ENCODE measurements around the gene CARD10. TPM values are rescaled to one million over a fixed set of nuclear protein-coding genes. Genes with fewer than 3 reads are reported as not detected.
"Not testable (repeated sequence)": the region's sequence is repeated elsewhere in the genome, so short reads cannot be mapped to it uniquely, and the experiment has no call there.

CARD10 gene
- polyA plus RNA-seq, 3 donors: 8.8 to 20.0 (median 10.0) TPM

- H3K27ac ChIP-seq (ENCODE audit: low read depth, low read length): no peak overlapping the region
- WGBS, 3 donors: 37 to 72% (median 63%) methylated on average over 7 of the region's 7 CpGs
Measured at GRCh38 chr22:37557321-37558001, 38.2 kb upstream of the CARD10 start.

- H3K27ac ChIP-seq (ENCODE audit: low read depth, low read length): no peak overlapping the region
Measured at GRCh38 chr22:37556710-37557109, 37.5 kb upstream of the CARD10 start.

GRCh38 chr22:37555029-37555428, 35.8 kb upstream of the CARD10 start:
- no peak overlapping the region for H3K27ac ChIP-seq (ENCODE audit: low read depth, low read length)

More at GRCh38 chr22:37556710-37557109, 37.5 kb upstream of the CARD10 start:
- WGBS, 3 donors: 4 to 21% (median 11%) methylated on average over 5 of the region's 5 CpGs

- WGBS, 3 donors: 93 to 95% (median 94%) methylated on average over 9 of the region's 9 CpGs
- H3K27ac ChIP-seq (ENCODE audit: low read depth, low read length): no peak overlapping the region
Measured at GRCh38 chr22:37553725-37554124, 34.5 kb upstream of the CARD10 start.

- 40 to 56% (median 41%) methylated on average over 16 of the region's 16 CpGs for WGBS, 3 donors
- peak overlapping the region; percentile 2 for H3K27ac ChIP-seq (ENCODE audit: low read depth, low read length)
Measured at GRCh38 chr22:37552524-37553163, 33.4 kb upstream of the CARD10 start.

- WGBS, 3 donors: 57 to 73% (median 60%) methylated on average over 6 of the region's 6 CpGs
- peak overlapping the region; percentile 2 for H3K27ac ChIP-seq (ENCODE audit: low read depth, low read length)
Measured at GRCh38 chr22:37551981-37552380, 32.8 kb upstream of the CARD10 start.

- H3K27ac ChIP-seq (ENCODE audit: low read depth, low read length): not testable (repeated sequence)
- WGBS, 3 donors: 82 to 89% (median 83%) methylated on average over 9 of the region's 9 CpGs
Measured at GRCh38 chr22:37550921-37551320, 31.7 kb upstream of the CARD10 start.

GRCh38 chr22:37549704-37550059, 30.5 kb upstream of the CARD10 start:
- WGBS, 3 donors: 18 to 53% (median 33%) methylated on average over 5 of the region's 5 CpGs
- H3K27ac ChIP-seq (ENCODE audit: low read depth, low read length): no peak overlapping the region

GRCh38 chr22:37547251-37547741, 28.1 kb upstream of the CARD10 start:
- 49 to 63% (median 54%) methylated on average over 9 of the region's 9 CpGs for WGBS, 3 donors
- H3K27ac ChIP-seq (ENCODE audit: low read depth, low read length): no peak overlapping the region

GRCh38 chr22:37546437-37547250, 27.4 kb upstream of the CARD10 start:
- 26 to 34% (median 31%) methylated on average over 21 of the region's 21 CpGs for WGBS, 3 donors
- H3K27ac ChIP-seq (ENCODE audit: low read depth, low read length): peak overlapping the region; percentile 55

- peak overlapping the region; percentile 65 for H3K27ac ChIP-seq (ENCODE audit: low read depth, low read length)
- 4 to 13% (median 11%) methylated on average over 24 to 28 of the region's 28 CpGs for whole genome bisulfite sequencing, 3 donors
Measured at GRCh38 chr22:37545703-37546436, 26.7 kb upstream of the CARD10 start.

- WGBS, 3 donors: 36 to 39% (median 38%) methylated on average over 11 of the region's 11 CpGs
- peak overlapping the region; percentile 65 for H3K27ac ChIP-seq (ENCODE audit: low read depth, low read length)
Measured at GRCh38 chr22:37544955-37545702, 25.9 kb upstream of the CARD10 start.

- 81 to 95% (median 94%) methylated on average over 7 of the region's 7 CpGs for WGBS, 3 donors
- H3K27ac ChIP-seq (ENCODE audit: low read depth, low read length): no peak overlapping the region
Measured at GRCh38 chr22:37542959-37543358, 23.7 kb upstream of the CARD10 start.

- 94 to 96% (median 94%) methylated on average over 4 of the region's 4 CpGs for WGBS, 3 donors
- H3K27ac ChIP-seq (ENCODE audit: low read depth, low read length): not testable (repeated sequence)
Measured at GRCh38 chr22:37542416-37542815, 23.2 kb upstream of the CARD10 start.

- WGBS, 3 donors: 87 to 97% (median 93%) methylated on average over 6 of the region's 6 CpGs
- not testable (repeated sequence) for H3K27ac ChIP-seq (ENCODE audit: low read depth, low read length)
Measured at GRCh38 chr22:37539790-37540189, 20.6 kb upstream of the CARD10 start.

- H3K27ac ChIP-seq (ENCODE audit: low read depth, low read length): no peak overlapping the region
- WGBS, 3 donors: 15 to 22% (median 16%) methylated on average over 20 of the region's 20 CpGs
Measured at GRCh38 chr22:37538590-37539357, 19.6 kb upstream of the CARD10 start.

- 72 to 94% (median 91%) methylated on average over 6 of the region's 6 CpGs for whole genome bisulfite sequencing, 3 donors
- H3K27ac ChIP-seq (ENCODE audit: low read depth, low read length): no peak overlapping the region
Measured at GRCh38 chr22:37535159-37535558, 15.9 kb upstream of the CARD10 start.
